ENCODE data around the gene DNAH10.
A peak's percentile ranks its signal among the peaks of the same experiment; 100 is the strongest.

Gene DNAH10

GRCh38 chr12:123743002-123743401 lies 19.1 kb upstream of the DNAH10 start:
- intact Hi-C loops (cut with DNase I), result no loop called here
- no peak for DNase-seq

GRCh38 chr12:123744836-123745235 lies 17.3 kb upstream of the DNAH10 start:
- intact Hi-C loops (cut with DNase I), result no loop called here
- DNase-seq, result peak in 1 of 10 donors; percentile 24

DNA sequence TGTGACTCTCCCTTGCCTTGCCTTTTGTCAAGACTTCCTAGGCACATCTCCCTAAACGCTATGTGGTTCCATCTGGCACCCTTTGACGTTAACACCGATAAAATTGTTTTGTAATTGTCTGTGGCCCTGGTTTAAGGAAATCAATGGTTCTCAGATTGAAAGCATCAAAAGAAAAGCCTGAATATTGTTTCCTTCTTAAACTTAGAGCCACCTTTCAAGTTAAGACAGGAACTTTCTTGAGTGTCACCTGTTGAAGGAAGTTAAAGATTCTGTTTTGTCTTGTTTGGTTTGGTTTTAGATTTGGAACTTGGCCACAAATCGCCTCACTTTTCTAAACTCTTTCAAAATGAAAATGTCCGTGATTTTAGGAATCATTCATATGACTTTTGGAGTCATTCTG lies 14.8 kb upstream of the DNAH10 start:
- DNase-seq, result no peak
- intact Hi-C loops (cut with DNase I), result no loop called here

GRCh38 chr12:123748161-123748560 lies 13.9 kb upstream of the DNAH10 start:
- intact Hi-C loops (cut with DNase I), result no loop called here
- no peak for DNase-seq

GRCh38 chr12:123748661-123749060 lies 13.4 kb upstream of the DNAH10 start:
- no peak for DNase-seq
- intact Hi-C loops (cut with DNase I), result no loop called here

GRCh38 chr12:123749355-123749754 lies 12.7 kb upstream of the DNAH10 start:
- DNase-seq, result no peak
- intact Hi-C loops (cut with DNase I), result no loop called here

GRCh38 chr12:123750159-123750656 lies 11.9 kb upstream of the DNAH10 start:
- no peak for DNase-seq
- intact Hi-C loops (cut with DNase I), result no loop called here

GRCh38 chr12:123752046-123752445 lies 10.1 kb upstream of the DNAH10 start:
- no peak for DNase-seq

GRCh38 chr12:123754041-123754772 lies 7.9 kb upstream of the DNAH10 start:
- DNase-seq, result no peak
- intact Hi-C loops (cut with DNase I), result no loop called here

More at GRCh38 chr12:123752046-123752445, 10.1 kb upstream of the DNAH10 start:
- intact Hi-C loops (cut with DNase I), result no loop called here

GRCh38 chr12:123757561-123757960 lies 4.5 kb upstream of the DNAH10 start:
- DNase-seq, result no peak
- intact Hi-C loops (cut with DNase I), result no loop called here

GRCh38 chr12:123760267-123760938 lies 1.7 kb upstream of the DNAH10 start:
- no peak for DNase-seq
- intact Hi-C loops (cut with DNase I), result no loop called here

GRCh38 chr12:123762715-123763052 lies 583 bp downstream of the DNAH10 start:
- no peak for DNase-seq
- intact Hi-C loops (cut with DNase I), result no loop called here

GRCh38 chr12:123763093-123763492 lies 992 bp downstream of the DNAH10 start:
- intact Hi-C loops (cut with DNase I), result no loop called here
- DNase-seq, result no peak

GRCh38 chr12:123764109-123764508 lies 2.0 kb downstream of the DNAH10 start:
- intact Hi-C loops (cut with DNase I), result no loop called here
- DNase-seq, result no peak

DNA sequence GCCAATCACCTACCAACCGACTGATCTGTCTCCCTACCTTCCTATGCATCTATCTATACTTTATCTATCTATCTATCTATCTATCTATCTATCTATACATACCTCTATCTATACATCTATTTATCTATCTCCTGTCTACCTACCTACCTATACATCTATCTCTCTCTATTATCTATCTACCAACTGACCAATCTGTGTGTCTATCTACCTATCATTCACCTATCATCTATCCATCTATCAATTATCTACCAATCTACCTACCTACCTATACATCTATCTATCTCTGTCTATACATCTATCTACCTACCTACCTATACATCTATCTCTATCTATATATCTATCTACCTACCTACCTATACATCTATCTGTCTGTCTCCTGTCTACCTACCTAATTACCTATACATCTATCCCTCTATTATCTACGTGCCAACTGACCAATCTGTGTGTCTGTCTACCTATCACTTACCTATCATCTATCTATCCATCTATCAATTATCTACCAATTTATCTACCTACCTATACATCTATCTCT lies 3.5 kb downstream of the DNAH10 start:
- intact Hi-C loops (cut with DNase I), result no loop called here
- no peak for DNase-seq

- DNase-seq, result no peak
- intact Hi-C loops (cut with DNase I), result no loop called here
These were observed 5.5 kb downstream of the DNAH10 start for GRCh38 chr12:123767613-123768012.

GRCh38 chr12:123771261-123771660 lies 9.2 kb downstream of the DNAH10 start:
- intact Hi-C loops (cut with DNase I), result no loop called here
- DNase-seq, result no peak

GRCh38 chr12:123772074-123772473 lies 10.0 kb downstream of the DNAH10 start:
- intact Hi-C loops (cut with DNase I), result no loop called here

DNA sequence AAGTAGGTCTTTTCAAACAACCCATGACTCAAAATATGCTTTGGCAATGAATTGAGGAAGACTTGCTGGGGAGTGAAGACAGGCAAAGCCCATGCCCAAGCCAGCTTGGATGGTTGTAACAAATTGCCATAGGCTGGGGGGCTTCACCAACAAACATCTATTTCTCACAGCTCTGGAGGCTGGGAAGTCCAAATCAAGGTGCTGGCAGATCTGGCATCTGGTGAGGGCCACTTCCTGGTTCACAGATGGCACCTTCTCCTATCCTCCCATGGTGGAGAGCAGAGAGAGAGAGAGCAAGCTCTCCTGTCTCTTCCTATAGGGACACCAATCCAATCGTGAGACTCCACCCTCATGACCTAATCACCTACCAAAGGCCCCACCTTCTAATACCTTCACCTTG lies 11.3 kb downstream of the DNAH10 start:
- DNase-seq, result no peak
- intact Hi-C loops (cut with DNase I), result no loop called here

More at GRCh38 chr12:123772074-123772473, 10.0 kb downstream of the DNAH10 start:
- DNase-seq, result no peak

DNA sequence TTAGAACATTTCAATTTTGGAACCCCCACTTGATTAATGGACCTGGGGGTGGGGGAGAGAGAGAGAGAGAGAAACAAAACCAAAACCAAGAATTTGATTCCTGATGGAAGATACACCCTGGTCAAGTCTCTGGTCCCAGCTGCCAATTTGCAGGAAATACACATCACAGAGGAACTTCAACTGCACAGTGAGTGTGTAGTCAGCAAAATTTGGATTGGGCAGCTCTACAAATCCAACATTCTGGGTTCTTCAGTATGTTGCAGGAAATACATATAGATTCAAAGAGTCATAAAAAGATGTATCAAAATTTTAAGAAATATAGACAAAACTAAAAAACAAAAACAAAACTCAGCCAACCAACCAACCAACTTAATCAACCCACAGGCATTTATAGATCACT lies 17.4 kb downstream of the DNAH10 start:
- no peak for DNase-seq
- intact Hi-C loops (cut with DNase I), result no loop called here

- intact Hi-C loops (cut with DNase I), result no loop called here
- no peak for DNase-seq
These were observed 21.1 kb downstream of the DNAH10 start for GRCh38 chr12:123782997-123783792.
